HUES6 (cell line): Measurements from ENCODE around the gene RBPMS2.

Experiments
- H3K27ac ChIP-seq: 2 replicates; pipeline ENCODE4 v1.7.0; 2013; ENCODE audit warnings: low read depth, mild to moderate bottlenecking, low read length, inconsistent platforms
- H3K27me3 ChIP-seq: 2 replicates; pipeline ENCODE4 v1.6.1; 2013; ENCODE audit warnings: low read length; ENCODE audit not compliant: control insufficient read depth, insufficient read depth
- H3K36me3 ChIP-seq: 2 replicates; pipeline ENCODE4 v1.6.1; 2013; ENCODE audit warnings: low read length; ENCODE audit not compliant: control insufficient read depth, insufficient read depth
- H3K4me1 ChIP-seq: 2 replicates; pipeline ENCODE4 v1.6.1; 2013; ENCODE audit warnings: low read length; ENCODE audit not compliant: control insufficient read depth, insufficient read depth
- H3K4me3 ChIP-seq: 2 replicates; pipeline ENCODE4 v1.5.1; 2013; ENCODE audit warnings: low read depth, low read length
- H3K9ac ChIP-seq: one replicate; pipeline ENCODE4 v1.6.1; 2013; ENCODE audit warnings: mild to moderate bottlenecking, low read length
- H3K9me3 ChIP-seq: 2 replicates; pipeline ENCODE4 v1.6.1; 2013; ENCODE audit warnings: low read depth, low read length; ENCODE audit not compliant: control insufficient read depth, insufficient read depth

Gene RBPMS2

DNA sequence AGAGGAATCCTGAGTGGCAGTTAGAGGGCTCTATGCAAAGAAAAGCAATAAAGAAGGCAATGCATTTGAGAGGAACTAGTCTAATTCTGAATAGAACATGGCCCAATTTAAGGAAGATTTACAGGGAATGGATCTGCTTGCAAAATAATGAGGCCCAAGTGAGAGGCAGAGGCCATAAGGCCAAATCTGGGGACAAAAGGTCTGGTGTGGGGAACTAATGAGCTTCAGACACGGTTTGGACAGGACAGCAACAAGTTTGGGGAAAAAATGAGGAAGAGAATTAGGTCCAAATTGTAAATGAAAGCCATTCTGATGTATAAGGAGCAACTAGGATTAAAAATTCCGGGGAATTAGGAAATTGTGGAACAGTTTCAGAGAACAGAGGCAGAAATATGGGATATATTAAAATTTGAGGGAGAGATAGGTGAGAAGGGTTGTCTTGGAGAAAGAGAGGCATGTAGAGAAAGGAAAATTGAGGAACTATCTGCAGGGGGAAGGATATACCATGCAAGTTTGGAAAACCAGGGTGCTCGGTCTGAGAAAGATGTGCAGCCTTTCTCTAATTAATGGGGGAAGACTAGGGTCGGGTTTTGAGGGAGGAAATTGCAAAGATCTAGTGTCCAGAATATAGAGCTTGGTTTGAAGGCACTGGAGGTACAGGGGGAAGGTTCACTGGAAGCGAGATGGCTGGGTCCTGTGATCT is 73.8 kb downstream of the RBPMS2 start:
- Histone ChIP-seq H3K36me3 (peaks cover 30% of the 10 kb centered on the region), H3K27ac (peak overlapping the region; percentile 89), H3K9ac (peak overlapping the region; percentile 83), H3K27me3 (no peaks in the 10 kb centered on the region), H3K9me3 (no peaks in the 10 kb centered on the region), H3K4me1 (peaks cover 53% of the 10 kb centered on the region), H3K4me3 (peak overlapping the region; percentile 85)

DNA sequence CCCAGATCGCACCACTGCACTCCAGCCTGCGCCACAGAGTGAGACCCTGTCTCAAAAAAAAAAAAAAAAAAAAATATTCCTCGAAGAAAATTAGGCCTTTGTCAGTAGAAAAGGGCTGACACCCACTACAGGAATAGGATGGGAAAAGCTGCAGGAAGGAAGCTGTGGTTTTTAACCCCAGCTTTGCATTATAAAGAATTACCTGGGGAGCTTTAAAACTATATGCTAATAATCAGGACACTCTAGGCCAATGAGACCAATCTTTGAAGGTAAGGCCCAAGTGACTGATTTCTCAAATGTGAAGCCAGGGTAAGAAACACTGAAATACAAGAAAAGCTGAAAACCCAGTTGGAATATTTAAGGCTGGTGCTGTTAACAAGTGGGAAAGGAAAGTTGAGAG is 74.3 kb downstream of the RBPMS2 start:
- Histone ChIP-seq H3K27ac (peak overlapping the region; percentile 91), H3K9ac (peak overlapping the region; percentile 92), H3K36me3 (peaks cover 35% of the 10 kb centered on the region), H3K9me3 (no peaks in the 10 kb centered on the region), H3K4me3 (peak overlapping the region; percentile 85), H3K4me1 (peaks cover 58% of the 10 kb centered on the region), H3K27me3 (no peaks in the 10 kb centered on the region)

DNA sequence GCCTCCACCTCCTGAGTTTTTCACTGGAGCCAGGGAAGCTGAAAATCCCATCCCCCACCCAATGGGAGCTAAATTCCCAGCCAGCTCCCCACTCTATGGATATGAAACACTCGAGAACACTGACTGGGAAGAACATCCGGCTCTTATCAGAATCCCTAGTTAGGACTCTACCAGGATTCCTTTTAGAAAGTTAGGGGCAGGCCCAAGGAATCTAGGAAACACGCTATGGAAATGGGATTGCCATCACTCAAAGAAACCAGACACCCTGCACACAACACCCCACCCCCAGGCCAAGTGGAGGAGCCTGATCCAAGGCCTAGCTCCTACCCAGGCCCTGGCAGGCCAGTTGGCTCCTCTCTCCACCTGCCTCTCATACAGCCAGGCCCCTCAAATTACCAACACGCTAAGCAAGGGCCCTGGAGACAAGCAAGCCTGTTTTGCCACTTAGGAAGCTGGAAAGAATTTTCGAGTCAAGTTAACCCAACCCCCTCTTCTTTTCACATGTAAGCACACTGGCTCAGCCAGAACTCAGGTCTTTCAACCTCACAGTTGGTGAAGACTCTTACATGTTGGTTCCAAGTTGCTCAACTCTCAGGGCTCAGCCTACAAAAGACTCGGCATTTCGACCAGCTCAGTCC is 75.5 kb downstream of the RBPMS2 start:
- Histone ChIP-seq H3K9me3 (no peaks in the 10 kb centered on the region), H3K36me3 (peaks cover 44% of the 10 kb centered on the region), H3K4me3 (peak overlapping the region; percentile 85), H3K4me1 (peaks cover 58% of the 10 kb centered on the region), H3K27me3 (no peaks in the 10 kb centered on the region), H3K9ac (peak overlapping the region; percentile 92), H3K27ac (peak overlapping the region; percentile 91)

DNA sequence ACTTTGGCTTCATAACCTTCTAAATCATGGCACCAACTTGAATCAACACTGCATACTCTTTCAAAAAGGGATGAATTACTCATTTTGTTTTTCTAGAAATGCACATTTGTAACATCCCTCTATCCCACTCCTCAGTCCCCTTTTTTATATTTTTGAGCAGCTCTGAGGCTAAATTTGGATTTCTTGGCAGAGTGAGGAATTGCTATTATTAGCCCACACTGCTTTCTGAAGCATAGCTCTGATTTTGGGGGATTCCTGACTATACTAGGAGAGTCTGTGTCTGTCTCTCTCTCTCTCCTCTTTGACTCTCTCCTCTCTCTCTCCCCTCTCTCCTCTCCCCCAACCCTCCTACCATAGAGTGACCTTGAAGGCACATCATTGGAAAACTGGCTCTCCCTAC is 76.6 kb downstream of the RBPMS2 start:
- Histone ChIP-seq H3K4me1 (peaks cover 57% of the 10 kb centered on the region), H3K9ac (peak overlapping the region; percentile 92), H3K27me3 (no peaks in the 10 kb centered on the region), H3K4me3 (peak overlapping the region; percentile 85), H3K36me3 (peaks cover 47% of the 10 kb centered on the region), H3K9me3 (no peaks in the 10 kb centered on the region), H3K27ac (peak overlapping the region; percentile 91)

DNA sequence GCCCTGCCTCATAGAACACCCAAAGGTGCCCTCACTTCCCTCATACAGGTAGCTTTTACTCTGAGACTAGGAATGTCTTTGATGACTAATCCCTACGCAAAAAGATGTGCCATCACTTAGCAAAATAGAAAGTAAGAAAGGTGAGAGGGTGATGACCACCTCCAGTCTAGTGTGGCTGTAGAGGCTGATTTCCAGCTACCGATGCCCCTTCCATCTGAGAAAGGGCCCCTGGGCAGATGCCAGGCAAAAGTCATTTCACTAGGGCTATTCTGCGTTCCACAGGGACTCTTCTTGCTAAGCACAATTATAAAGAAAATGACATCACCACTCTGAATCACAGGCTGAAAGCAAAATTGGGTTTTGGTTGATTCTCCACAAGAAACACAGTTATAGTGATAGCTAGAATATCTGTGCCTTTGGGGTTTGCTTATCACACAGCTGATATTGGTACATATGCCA is 77.4 kb downstream of the RBPMS2 start:
- Histone ChIP-seq H3K27me3 (no peaks in the 10 kb centered on the region), H3K9ac (no peak overlapping the region), H3K27ac (no peak overlapping the region), H3K4me1 (peaks cover 51% of the 10 kb centered on the region), H3K4me3 (no peak overlapping the region), H3K9me3 (no peaks in the 10 kb centered on the region), H3K36me3 (peaks cover 51% of the 10 kb centered on the region)

DNA sequence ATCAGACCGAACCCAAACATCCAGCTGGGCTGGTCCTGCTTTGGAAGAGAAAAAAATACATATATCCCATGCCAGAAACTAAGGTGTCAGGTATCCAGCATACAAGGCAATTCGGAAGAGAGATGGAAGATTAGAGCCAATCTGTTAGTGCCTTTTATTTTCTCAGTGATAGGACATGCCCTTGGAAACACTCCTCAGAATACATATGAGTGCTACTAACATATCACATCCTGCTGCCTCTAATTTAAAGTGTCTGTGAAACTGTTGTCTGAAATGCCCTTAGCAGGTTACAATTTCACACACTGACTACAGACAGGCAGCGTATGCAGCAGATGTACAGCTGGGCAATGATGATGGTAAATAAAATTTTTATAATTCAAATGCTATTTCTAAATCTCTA is 78.9 kb downstream of the RBPMS2 start:
- H3K4me3 ChIP-seq: no peak overlapping the region
- H3K36me3 ChIP-seq: peaks cover 62% of the 10 kb centered on the region
- H3K9me3 ChIP-seq: no peaks in the 10 kb centered on the region
- H3K9ac ChIP-seq: no peak overlapping the region
- H3K4me1 ChIP-seq: peaks cover 44% of the 10 kb centered on the region
- H3K27ac ChIP-seq: no peak overlapping the region
- H3K27me3 ChIP-seq: no peaks in the 10 kb centered on the region

DNA sequence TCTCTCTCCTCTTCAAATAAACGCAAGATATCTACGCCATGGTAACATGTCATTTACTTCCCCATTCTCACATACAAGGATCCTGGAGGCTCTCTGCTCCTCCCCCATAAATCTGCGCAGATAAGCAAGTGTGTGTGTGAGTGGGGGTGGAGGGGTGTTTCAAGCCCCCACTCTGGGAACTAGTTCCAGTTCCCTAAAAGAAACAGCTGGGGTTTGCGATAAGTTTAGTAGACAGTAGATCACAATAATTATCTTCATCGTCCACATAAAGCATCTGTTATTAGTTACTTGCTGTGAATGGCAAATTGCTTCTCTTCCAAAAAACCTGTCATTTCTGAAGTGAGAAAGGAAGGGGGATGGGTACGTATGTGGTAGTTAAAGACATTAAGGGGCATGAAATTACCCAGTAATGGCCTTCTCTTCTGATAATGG is 79.8 kb downstream of the RBPMS2 start:
- Histone ChIP-seq H3K4me1 (peaks cover 38% of the 10 kb centered on the region), H3K4me3 (no peak overlapping the region), H3K27ac (no peak overlapping the region)

DNA sequence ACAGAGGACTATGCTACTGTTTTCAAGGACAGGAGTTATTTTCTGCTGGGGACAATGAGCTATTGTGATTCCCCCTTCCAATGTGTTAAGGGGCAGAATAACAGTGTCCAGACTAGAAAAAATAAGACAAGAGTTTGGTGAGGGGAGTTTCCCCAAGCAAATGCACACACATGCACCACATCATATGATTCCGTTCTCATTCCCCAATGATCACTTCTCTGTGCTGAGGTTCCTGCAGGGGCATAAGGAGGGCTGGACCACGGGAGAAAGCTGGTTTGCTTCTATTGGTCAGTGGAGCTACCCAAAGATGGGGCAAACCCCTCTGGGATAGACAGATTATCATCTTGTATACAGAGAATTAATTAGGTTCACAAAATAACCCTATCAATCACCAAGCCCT is 80.6 kb downstream of the RBPMS2 start:
- H3K9me3 ChIP-seq: no peaks in the 10 kb centered on the region
- peaks cover 74% of the 10 kb centered on the region for H3K36me3 ChIP-seq
- H3K4me1 ChIP-seq: peaks cover 37% of the 10 kb centered on the region
- no peaks in the 10 kb centered on the region for H3K27me3 ChIP-seq
- H3K27ac ChIP-seq: no peak overlapping the region
- no peak overlapping the region for H3K4me3 ChIP-seq
- no peak overlapping the region for H3K9ac ChIP-seq

More for the DNA sequence above, 79.8 kb downstream of the RBPMS2 start:
- Histone ChIP-seq H3K27me3 (no peaks in the 10 kb centered on the region), H3K36me3 (peaks cover 70% of the 10 kb centered on the region), H3K9me3 (no peaks in the 10 kb centered on the region), H3K9ac (no peak overlapping the region)

DNA sequence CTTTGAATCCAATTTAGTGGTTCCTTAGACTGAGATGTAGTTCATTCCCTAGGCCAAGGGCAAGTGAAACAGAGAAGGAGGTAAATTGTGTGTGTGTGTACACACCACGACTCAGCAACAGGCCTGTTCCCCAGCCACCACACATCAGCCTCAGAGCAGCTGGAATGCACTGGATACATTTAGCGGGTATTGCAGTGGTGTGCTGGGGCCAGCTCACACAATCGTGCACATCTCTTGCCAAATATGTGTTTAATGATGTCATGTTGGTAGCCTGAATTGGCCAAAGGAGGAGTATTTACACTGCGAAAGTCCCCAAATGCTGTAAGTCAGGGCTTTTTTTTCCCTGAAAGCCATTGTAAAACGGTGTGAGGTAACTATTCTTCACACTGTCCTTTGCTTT is 82.3 kb downstream of the RBPMS2 start:
- Histone ChIP-seq H3K9me3 (no peaks in the 10 kb centered on the region), H3K9ac (no peak overlapping the region), H3K36me3 (peaks cover 86% of the 10 kb centered on the region), H3K27me3 (no peaks in the 10 kb centered on the region), H3K4me1 (peaks cover 28% of the 10 kb centered on the region), H3K4me3 (no peak overlapping the region), H3K27ac (no peak overlapping the region)

DNA sequence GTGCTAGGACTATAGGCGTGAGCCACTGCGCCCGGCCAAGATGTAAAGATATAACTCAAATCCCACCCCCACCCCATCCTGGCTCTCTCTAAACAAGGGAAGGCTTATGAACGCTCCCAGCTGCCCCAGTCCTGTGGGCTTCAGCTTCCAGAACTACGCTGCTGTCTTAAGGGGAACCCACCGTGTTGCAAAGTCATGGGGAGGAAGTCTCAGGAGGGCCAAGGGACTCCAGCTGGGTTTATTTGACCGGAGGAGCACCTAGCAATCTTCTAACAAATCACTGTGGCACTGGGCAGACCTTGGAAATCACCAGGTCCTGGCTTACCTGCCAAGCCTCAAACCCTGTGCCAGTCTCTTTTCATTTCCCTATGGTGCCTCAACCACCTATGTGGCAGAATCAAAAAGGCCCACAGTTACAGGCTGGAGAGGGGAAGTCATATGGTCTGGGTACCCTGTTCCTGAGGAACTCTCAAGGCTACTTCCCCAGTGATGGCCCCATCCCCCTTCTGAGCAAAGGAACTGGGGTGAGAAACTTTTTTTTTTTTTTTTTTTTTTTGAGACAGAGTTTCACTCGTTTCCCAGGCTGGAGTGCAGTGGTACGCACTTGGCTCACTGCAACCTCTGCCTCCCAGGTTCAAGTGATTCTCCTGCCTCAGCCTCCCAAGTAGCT is 83.4 kb downstream of the RBPMS2 start:
- Histone ChIP-seq H3K27me3 (no peaks in the 10 kb centered on the region), H3K4me3 (no peak overlapping the region), H3K9me3 (no peaks in the 10 kb centered on the region), H3K4me1 (peaks cover 28% of the 10 kb centered on the region), H3K27ac (no peak overlapping the region), H3K36me3 (peaks cover 88% of the 10 kb centered on the region), H3K9ac (no peak overlapping the region)
